ENCODE results near the gene GLRA3.

DNA sequence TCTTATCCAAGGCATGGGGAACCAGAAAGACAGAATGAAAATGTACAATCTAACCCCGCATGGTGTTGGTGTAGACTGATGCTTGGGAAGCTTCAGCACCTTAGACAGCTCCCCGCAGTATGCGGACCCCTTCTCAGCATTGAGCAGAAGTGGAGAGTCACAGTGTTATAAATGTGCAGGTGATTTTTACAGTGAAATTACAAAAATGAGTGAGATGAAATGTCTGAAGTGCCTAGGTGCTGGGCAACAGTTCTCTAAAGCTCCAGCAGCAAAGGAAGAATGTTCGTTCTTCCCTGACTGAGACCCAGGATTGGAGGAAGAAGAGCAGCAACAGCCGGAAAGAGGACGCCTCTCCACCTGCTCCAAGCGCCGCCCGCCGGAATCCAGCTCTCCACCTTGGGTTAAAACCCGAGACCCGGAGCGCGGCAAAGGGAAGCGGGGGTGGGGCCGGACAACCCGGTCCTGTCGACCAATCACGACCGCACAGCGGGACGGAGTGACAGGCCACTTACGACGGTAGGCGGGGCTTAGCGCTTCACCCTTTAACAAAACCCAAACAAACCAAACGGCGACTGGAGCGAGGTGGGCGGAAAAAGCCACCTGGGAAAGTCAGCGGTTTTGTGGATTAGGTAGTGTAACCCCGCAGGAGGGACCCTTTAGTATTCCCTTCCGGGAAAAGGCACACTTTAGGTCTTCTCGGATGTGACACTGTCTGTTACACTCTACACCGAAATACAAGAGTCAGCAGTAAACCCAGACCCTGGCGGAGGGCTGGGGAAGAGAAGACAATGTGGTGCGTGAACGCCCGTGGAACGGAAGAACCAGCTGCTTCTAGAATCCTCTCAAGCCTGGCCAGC lies at the start of gene GLRA3:
- TF ChIP-seq, protein P1, sequence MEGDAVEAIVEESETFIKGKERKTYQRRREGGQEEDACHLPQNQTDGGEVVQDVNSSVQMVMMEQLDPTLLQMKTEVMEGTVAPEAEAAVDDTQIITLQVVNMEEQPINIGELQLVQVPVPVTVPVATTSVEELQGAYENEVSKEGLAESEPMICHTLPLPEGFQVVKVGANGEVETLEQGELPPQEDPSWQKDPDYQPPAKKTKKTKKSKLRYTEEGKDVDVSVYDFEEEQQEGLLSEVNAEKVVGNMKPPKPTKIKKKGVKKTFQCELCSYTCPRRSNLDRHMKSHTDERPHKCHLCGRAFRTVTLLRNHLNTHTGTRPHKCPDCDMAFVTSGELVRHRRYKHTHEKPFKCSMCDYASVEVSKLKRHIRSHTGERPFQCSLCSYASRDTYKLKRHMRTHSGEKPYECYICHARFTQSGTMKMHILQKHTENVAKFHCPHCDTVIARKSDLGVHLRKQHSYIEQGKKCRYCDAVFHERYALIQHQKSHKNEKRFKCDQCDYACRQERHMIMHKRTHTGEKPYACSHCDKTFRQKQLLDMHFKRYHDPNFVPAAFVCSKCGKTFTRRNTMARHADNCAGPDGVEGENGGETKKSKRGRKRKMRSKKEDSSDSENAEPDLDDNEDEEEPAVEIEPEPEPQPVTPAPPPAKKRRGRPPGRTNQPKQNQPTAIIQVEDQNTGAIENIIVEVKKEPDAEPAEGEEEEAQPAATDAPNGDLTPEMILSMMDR (IDR thresholded peaks at IDR 0.05) = no peak
- TF ChIP-seq POLR2A (IDR thresholded peaks at IDR 0.05) (no peak), EP300 (IDR thresholded peaks at IDR 0.05) (no peak)

Measured in ovary (tissue), 3 donors.